DND-41 (cell line): ENCODE measurements around the gene SLC32A1.

Experiments used
- CTCF ChIP-seq: IDR thresholded peaks from 2 replicates; pipeline ENCODE4 v1.5.1; 2012; ENCODE audit warnings: borderline replicate concordance, low read length, moderate library complexity, mild to moderate bottlenecking; ENCODE audit not compliant: poor library complexity, severe bottlenecking; ENCODE audit errors: extremely low read depth
- EZH2 ChIP-seq: IDR thresholded peaks from 3 replicates; pipeline ENCODE4 v1.6.1; 2012; ENCODE audit warnings: borderline replicate concordance, low read depth, mild to moderate bottlenecking, moderate library complexity, low read length, inconsistent platforms; ENCODE audit not compliant: severe bottlenecking

- TF ChIP-seq CTCF (no peak), EZH2 (no peak)
Measured at GRCh38 chr20:38745757-38746156, 21.5 kb downstream of the SLC32A1 start.
